Fibroblast of pulmonary artery (primary cell): Measurements from ENCODE around the gene THUMPD2.

Experiments
- DNase-seq: peaks from one replicate; pipeline ENCODE4 v3.0.0-alpha.2; 2010; ENCODE audit warnings: low read depth
- H3K4me3 ChIP-seq: replicated peaks from 2 replicates; pipeline ENCODE4 v1.5.1; 2011; ENCODE audit warnings: low read depth, mild to moderate bottlenecking, control low read depth, low read length, moderate library complexity
- TF ChIP-seq, protein P1 (sequence below): IDR thresholded peaks from 2 replicates; pipeline ENCODE4 v1.5.1; 2011; ENCODE audit warnings: mild to moderate bottlenecking, control low read depth, low read length, inconsistent platforms; ENCODE audit errors: missing control alignments

The THUMPD2 gene

GRCh38 chr2:39697454-39697853 lies 81.6 kb downstream of the THUMPD2 start:
- DNase-seq = no peak
- TF ChIP-seq, protein P1, sequence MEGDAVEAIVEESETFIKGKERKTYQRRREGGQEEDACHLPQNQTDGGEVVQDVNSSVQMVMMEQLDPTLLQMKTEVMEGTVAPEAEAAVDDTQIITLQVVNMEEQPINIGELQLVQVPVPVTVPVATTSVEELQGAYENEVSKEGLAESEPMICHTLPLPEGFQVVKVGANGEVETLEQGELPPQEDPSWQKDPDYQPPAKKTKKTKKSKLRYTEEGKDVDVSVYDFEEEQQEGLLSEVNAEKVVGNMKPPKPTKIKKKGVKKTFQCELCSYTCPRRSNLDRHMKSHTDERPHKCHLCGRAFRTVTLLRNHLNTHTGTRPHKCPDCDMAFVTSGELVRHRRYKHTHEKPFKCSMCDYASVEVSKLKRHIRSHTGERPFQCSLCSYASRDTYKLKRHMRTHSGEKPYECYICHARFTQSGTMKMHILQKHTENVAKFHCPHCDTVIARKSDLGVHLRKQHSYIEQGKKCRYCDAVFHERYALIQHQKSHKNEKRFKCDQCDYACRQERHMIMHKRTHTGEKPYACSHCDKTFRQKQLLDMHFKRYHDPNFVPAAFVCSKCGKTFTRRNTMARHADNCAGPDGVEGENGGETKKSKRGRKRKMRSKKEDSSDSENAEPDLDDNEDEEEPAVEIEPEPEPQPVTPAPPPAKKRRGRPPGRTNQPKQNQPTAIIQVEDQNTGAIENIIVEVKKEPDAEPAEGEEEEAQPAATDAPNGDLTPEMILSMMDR = no peak

DNA sequence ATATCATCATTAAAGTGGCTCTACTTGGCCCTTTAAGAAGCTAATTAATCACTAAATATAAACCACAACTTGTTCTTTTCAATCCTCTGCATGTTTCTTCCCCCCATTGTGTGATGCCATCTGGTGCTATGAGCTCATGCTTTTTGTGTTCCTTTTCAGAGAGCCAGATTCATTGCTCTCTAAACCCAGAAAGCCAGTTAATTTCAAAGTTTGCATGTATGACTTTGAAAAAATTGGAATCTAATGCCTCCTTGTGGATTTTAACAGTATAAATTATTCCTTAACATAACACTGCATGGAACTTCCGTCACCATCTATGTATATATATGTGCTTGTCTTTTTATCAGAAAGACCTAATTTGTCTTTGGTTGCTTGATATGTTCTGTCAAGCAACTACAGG lies 82.2 kb downstream of the THUMPD2 start:
- TF ChIP-seq, protein P1 = peak; percentile 41
- DNase-seq = peak; percentile 91
- no peak overlapping the region for H3K4me3 ChIP-seq

More at GRCh38 chr2:39697454-39697853, 81.6 kb downstream of the THUMPD2 start:
- no peak overlapping the region for H3K4me3 ChIP-seq

- TF ChIP-seq, protein P1 = no peak
- peak; percentile 92 for DNase-seq
Measured at GRCh38 chr2:39696101-39696553, 82.9 kb downstream of the THUMPD2 start.

DNA sequence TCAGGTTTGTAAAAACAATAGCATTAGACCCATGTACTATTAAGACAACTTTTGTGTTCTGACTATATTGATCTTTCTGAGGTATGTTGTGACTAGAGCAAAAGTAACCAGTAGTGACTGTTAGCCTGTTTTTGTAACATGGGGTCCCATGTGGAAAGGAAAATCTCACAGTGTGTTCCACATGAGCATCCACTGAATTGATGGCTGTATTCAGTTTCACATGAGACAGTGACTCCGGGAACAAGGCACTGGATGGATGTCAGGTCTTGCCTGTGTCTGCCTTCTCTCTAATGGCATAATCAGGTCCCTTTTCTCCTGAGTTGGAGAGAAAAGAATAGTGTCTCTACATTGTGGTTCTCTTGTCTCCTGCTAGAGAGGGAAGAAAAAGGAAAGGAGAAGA lies 85.8 kb downstream of the THUMPD2 start:
- no peak overlapping the region for H3K4me3 ChIP-seq
- TF ChIP-seq, protein P1 = no peak
- no peak for DNase-seq

More at GRCh38 chr2:39696101-39696553, 82.9 kb downstream of the THUMPD2 start:
- H3K4me3 ChIP-seq = no peak overlapping the region

DNA sequence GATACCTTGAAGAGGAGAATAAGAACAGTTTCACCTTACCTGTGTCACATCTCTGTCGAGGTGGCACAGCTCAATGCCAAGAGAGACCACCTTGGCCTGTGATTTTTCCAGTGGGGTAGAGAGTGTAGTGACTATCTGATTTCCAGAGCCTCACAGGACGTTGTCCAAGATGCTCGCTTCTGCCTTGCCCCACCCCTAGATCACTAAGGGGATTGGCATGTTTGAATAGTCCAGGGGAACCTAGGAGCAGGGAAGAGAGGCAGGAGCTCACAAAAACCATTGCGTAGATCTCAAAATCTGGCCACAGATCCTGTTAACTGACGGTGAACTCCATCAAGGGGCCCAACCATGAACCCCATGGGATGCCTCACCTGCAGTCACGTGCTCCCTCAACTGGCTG lies 89.2 kb downstream of the THUMPD2 start:
- DNase-seq = no peak
- H3K4me3 ChIP-seq = no peak overlapping the region
- TF ChIP-seq, protein P1 = no peak

DNA sequence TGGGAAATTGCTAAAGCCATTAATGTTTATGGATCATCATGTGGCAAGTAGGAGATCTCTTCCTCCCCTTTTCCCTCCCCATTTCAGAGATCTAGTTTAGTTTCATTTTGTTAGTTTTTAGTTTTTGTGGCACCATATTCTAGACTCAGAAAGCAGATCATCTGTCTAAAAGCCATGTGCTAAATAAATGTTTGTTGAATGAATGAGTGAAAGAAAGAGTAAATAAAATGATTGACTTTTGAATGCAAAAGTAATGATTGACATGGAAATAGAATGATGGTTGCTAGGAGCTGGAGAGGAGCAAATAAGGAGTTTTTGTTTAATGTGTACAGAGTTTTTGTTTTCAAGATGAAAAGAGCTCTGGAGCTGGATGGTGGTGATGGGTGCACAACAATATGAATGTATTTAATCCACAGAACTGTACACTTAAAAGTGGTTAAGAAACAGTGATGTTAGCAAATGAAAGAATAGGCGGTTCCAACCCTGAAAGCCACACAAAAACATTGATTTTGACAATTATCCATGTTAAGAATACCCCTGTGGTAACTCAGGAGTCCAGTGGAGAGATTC lies 89.7 kb downstream of the THUMPD2 start:
- TF ChIP-seq, protein P1 = no peak
- no peak overlapping the region for H3K4me3 ChIP-seq
- no peak for DNase-seq

- H3K4me3 ChIP-seq = no peak overlapping the region
- no peak for DNase-seq
- TF ChIP-seq, protein P1 = no peak
Measured at GRCh38 chr2:39688181-39688580, 90.9 kb downstream of the THUMPD2 start.
